Spleen (tissue), 11 donors: ENCODE measurements around the gene MUC5B. TPM values are rescaled to one million over a fixed set of nuclear protein-coding genes. Genes with fewer than 3 reads are reported as not detected.

Experiments
- DNase-seq: peaks from one replicate; pipeline ENCODE4 v3.0.0-alpha.2; 2020
- H3K27ac ChIP-seq, 8 donors: fragments of 200-600 bp; sonication (generic) in 7 of 8; 1 replicate in 4 of 8; 2 replicates in 4 of 8; pipeline versions ENCODE4 v1.5.0 to v1.8.0; 2016 to 2021; ENCODE audit warnings: inconsistent platforms in 4 of 8, mild to moderate bottlenecking in 4 of 8, moderate library complexity in 1 of 8
- H3K27me3 ChIP-seq, 7 donors: fragments of 200-600 bp; sonication (generic) in 6 of 7; replicated peaks in 1 of 7; 1 replicate in 4 of 7; 2 replicates in 3 of 7; pipeline versions ENCODE4 v1.5.0 to v1.8.0; 2016 to 2021; ENCODE audit warnings: inconsistent platforms in 3 of 7, mild to moderate bottlenecking in 1 of 7
- H3K36me3 ChIP-seq, 6 donors: fragments of 200-600 bp; sonication (generic) in 5 of 6; 1 replicate in 4 of 6; 2 replicates in 2 of 6; pipeline versions ENCODE4 v1.5.0 to v1.8.0; 2016 to 2021; ENCODE audit warnings: inconsistent platforms in 2 of 6
- H3K4me1 ChIP-seq, 6 donors: fragments of 200-600 bp; sonication (generic) in 5 of 6; 1 replicate in 3 of 6; 2 replicates in 3 of 6; pipeline versions ENCODE4 v1.5.0 to v1.8.0; 2016 to 2021; ENCODE audit warnings: inconsistent platforms in 3 of 6
- H3K4me3 ChIP-seq, 8 donors: fragments of 200-600 bp; sonication (generic) in 7 of 8; 1 replicate in 4 of 8; 2 replicates in 4 of 8; pipeline versions ENCODE4 v1.5.0 to v1.8.0; 2016 to 2021; ENCODE audit warnings: inconsistent platforms in 4 of 8, mild to moderate bottlenecking in 4 of 8, moderate library complexity in 2 of 8
- H3K9me3 ChIP-seq, 8 donors: fragments of 200-600 bp; sonication (generic) in 7 of 8; 1 replicate in 4 of 8; 2 replicates in 4 of 8; pipeline versions ENCODE4 v1.5.0 to v1.8.0; 2016 to 2021; ENCODE audit warnings: inconsistent platforms in 4 of 8
- POLR2A ChIP-seq, 3 donors: fragments of 450-650 bp; IDR thresholded peaks; one replicate each; pipeline ENCODE4 v1.5.1; 2017; ENCODE audit warnings: antibody characterized with exemption in 3 of 3, mild to moderate bottlenecking in 1 of 3
- POLR2AphosphoS5 ChIP-seq, 3 donors: sonication (generic); formaldehyde crosslinking; IDR thresholded peaks; one replicate each; pipeline ENCODE4 v1.5.1; 2017; ENCODE audit warnings: antibody characterized with exemption in 3 of 3
- WGBS, 5 donors: extraction: QIAGEN DNeasy Blood & Tissue Kit in 3 of 5; methylation state at CpG; one replicate each; pipeline versions ENCODE4 v1.1.5 to v1.1.7; 2013 to 2018; 5-methylcytosine and 5-hydroxymethylcytosine counted together
- intact Hi-C: fragments of 100-400 bp; cut with DNase I; formaldehyde crosslinking; loops from one replicate; pipeline ENCODE4 v1.15.0; 2023; ENCODE audit warnings: low total_unique reads
- polyA plus RNA-seq, 3 donors: library from polyadenylated mRNA; stranded (reverse); fragments of 200-250 nt; gene quantifications; one replicate each; pipeline ENCODE4 v1.2.1, GENCODE V29; 2013
- total RNA-seq, 7 donors: library from RNA; depleted of rRNA in 3 of 7; stranded (reverse); fragments of >200 nt in 3 of 7; fragmentation: NEBNext Ultra II Directional in 4 of 7; extraction: Animal tissue kit (Norgen Biotek cat#: 25700) in 4 of 7; gene quantifications; one replicate each; pipeline versions ENCODE4 v1.1.0 to v1.2.1, GENCODE V29; 2016 to 2021
- TF ChIP-seq, protein P1 (sequence below), 11 experiments: fragments of 200-600 bp in 7 of 11; fragments of 450-650 bp in 4 of 11; sonication (generic) in 4 of 11; IDR thresholded peaks in 8 of 11; conservative IDR thresholded peaks in 3 of 11; 1 replicate in 7 of 11; 2 replicates in 4 of 11; pipeline versions ENCODE4 v1.4.0 to v1.8.0; 2016 to 2021; ENCODE audit warnings: antibody characterized with exemption in 11 of 11, inconsistent platforms in 4 of 11, mild to moderate bottlenecking in 1 of 11
- donor health status: healthy with polysubstance abuse.
- donor health status: DM: no; HTN: no; CAD: no; lungs with moderate emphysema.
- donor health status: DM: no; HTN: no; CAD: no.
- donor health status: Bipolar disorder and iron deficiency.
- donor health status: healthy.
- donor health status: DM: no; HTN: no; CAD: no.
- donor health status: DM: yes; HTN: yes; CAD: no.

Gene MUC5B
- total and polyA plus RNA-seq, 10 donors, result under 0.01 to 0.09 (median under 0.01) TPM; not detected in 7

DNA sequence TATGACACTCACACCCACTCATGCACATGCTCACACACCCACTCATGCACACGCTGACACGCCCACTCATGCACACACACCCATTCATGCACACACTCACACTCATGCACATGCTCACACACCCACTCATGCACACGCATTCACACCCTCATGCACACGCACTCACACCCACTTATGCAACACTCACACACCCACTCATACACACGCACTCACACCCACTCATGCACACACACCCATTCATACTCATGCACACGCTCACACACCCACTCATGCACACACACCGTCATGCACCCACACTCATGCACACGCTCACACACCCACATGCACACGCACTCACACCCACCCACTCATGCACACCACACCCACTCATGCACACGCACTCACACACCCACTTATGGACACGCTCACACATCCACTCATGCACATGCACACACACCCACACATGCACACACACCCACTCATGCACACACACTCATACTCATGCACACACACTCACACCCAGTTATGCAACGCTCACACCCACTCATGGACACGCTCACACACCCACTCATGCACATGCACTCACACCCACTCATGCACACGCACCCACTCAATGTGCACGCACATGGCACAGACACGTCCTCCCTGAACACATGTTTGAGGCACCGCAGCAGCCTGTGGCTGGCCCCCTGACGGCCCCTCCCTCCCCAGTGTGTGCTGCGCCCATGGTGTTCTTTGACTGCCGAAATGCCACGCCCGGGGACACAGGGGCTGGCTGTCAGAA lies 47.2 kb upstream of the MUC5B start:
- TF ChIP-seq, protein P1, sequence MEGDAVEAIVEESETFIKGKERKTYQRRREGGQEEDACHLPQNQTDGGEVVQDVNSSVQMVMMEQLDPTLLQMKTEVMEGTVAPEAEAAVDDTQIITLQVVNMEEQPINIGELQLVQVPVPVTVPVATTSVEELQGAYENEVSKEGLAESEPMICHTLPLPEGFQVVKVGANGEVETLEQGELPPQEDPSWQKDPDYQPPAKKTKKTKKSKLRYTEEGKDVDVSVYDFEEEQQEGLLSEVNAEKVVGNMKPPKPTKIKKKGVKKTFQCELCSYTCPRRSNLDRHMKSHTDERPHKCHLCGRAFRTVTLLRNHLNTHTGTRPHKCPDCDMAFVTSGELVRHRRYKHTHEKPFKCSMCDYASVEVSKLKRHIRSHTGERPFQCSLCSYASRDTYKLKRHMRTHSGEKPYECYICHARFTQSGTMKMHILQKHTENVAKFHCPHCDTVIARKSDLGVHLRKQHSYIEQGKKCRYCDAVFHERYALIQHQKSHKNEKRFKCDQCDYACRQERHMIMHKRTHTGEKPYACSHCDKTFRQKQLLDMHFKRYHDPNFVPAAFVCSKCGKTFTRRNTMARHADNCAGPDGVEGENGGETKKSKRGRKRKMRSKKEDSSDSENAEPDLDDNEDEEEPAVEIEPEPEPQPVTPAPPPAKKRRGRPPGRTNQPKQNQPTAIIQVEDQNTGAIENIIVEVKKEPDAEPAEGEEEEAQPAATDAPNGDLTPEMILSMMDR (IDR thresholded peaks at IDR 0.05 in 8 of 11, conservative IDR thresholded peaks at IDR 0.05 in 3 of 11), result no peak
- no peak for TF ChIP-seq POLR2AphosphoS5 (IDR thresholded peaks at IDR 0.05)
- TF ChIP-seq POLR2A (IDR thresholded peaks at IDR 0.05), result no peak
- 84 to 93% (median 86%) methylated on average over 19 to 22 of the region's 22 CpGs for WGBS, 5 donors
- no peak overlapping the region for H3K27ac ChIP-seq
- intact Hi-C loops, result no loop called here
- peaks cover 0 to 21% (median 0%) of the 10 kb centered on the region in 7 donors for H3K27me3 ChIP-seq
- no peaks in the 10 kb centered on the region for H3K4me1 ChIP-seq
- no peak for DNase-seq
- H3K4me3 ChIP-seq, result no peak overlapping the region
- H3K9me3 ChIP-seq, result no peaks in the 10 kb centered on the region
- no peaks in the 10 kb centered on the region for H3K36me3 ChIP-seq

DNA sequence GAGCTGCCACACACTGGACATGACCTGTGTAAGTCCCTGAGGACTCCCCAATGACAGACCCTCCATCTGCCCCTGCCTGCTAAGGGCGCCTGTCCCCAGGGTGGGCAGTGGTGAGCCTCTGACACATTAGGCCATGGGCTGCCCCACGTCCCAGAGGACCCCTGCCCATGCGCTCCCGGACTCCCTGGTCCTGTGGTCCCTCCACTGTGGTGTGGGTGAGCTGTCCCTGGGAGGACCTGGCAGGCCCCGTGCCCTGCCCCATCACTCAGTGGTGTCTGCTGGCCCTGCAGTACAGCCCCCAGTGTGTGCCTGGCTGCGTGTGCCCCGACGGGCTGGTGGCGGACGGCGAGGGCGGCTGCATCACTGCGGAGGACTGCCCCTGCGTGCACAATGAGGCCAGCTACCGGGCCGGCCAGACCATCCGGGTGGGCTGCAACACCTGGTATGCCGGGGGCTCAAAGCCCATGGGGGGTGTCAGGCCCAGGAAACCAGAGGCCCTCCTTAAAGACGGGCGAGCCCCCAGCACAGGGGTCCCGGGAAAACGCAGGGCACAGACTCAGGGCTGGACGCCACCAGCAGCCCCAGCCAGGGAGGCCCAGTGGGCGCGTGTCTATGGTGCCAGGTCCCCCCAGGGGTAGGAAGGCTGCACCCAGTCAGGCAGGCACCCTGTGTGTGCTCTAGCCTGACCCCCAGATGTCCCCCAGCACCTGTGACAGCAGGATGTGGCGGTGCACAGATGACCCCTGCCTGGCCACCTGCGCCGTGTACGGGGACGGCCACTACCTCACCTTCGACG lies 46.4 kb upstream of the MUC5B start:
- Histone ChIP-seq H3K27ac (no peak overlapping the region), H3K36me3 (no peaks in the 10 kb centered on the region), H3K4me1 (no peaks in the 10 kb centered on the region), H3K27me3 (peaks cover 0 to 29% (median 0%) of the 10 kb centered on the region in 7 donors), H3K9me3 (no peaks in the 10 kb centered on the region), H3K4me3 (no peak overlapping the region)
- no peak for DNase-seq
- intact Hi-C loops, result no loop called here
- TF ChIP-seq POLR2AphosphoS5 (IDR thresholded peaks at IDR 0.05) (no peak), POLR2A (IDR thresholded peaks at IDR 0.05) (no peak)
- TF ChIP-seq, protein P1 (IDR thresholded peaks at IDR 0.05 in 8 of 11, conservative IDR thresholded peaks at IDR 0.05 in 3 of 11), result no peak
- WGBS, 5 donors, result 80 to 95% (median 92%) methylated on average over 13 to 32 of the region's 32 CpGs

DNA sequence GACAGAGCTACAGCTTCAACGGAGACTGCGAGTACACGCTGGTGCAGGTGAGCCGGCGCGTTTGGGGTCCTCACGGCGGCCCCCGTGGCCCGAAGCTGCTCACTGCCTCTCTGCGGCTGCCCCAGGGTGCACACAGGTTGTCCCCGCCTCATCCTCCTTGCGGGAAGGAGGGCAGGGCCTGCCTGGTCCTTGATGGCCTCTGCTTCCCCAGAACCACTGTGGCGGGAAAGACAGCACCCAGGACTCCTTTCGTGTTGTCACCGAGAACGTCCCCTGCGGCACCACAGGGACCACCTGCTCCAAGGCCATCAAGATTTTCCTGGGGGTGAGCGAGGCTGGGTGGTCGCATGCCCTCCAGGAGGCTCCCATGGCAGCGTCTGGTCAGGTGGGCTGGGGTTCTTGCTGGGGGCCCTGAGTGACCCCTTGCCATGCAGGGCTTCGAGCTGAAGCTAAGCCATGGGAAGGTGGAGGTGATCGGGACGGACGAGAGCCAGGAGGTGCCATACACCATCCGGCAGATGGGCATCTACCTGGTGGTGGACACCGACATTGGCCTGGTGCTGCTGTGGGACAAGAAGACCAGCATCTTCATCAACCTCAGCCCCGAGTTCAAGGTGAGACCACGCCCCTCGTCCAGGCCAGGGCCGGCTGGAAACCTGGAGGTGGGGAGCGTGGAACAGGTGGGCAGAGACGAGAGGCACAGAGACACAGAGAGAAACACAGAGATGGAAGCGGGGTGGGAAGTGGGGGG lies 45.7 kb upstream of the MUC5B start:
- intact Hi-C loops, result no loop called here
- Histone ChIP-seq H3K36me3 (no peaks in the 10 kb centered on the region), H3K4me3 (no peak overlapping the region), H3K4me1 (no peaks in the 10 kb centered on the region), H3K27me3 (peaks cover 0 to 32% (median 0%) of the 10 kb centered on the region in 7 donors), H3K9me3 (no peaks in the 10 kb centered on the region), H3K27ac (no peak overlapping the region)
- DNase-seq, result no peak
- TF ChIP-seq, protein P1 (IDR thresholded peaks at IDR 0.05 in 8 of 11, conservative IDR thresholded peaks at IDR 0.05 in 3 of 11), result no peak
- TF ChIP-seq POLR2A (IDR thresholded peaks at IDR 0.05), result no peak
- 85 to 92% (median 89%) methylated on average over 31 to 34 of the region's 34 CpGs for WGBS, 5 donors
